Stimulated activated CD4-positive, alpha-beta T cell treated with anti-CD3 and anti-CD28 coated beads, Interleukin-12 subunit alpha, Interleukin-12 subunit beta, amount 100 ng/mL, for 48 hours (primary cell): Measurements from ENCODE around the gene RBMS3.
"Not testable (repeated sequence)": the region's sequence is repeated elsewhere in the genome, so short reads cannot be mapped to it uniquely, and the experiment has no call there.

ENCODE experiments used
- DNase-seq, 3 donors: peaks; one replicate each; pipeline ENCODE4 v3.0.0-alpha.2; 2020; ENCODE audit warnings: low read depth in 2 of 3, low spot score in 1 of 3

Gene RBMS3

DNA sequence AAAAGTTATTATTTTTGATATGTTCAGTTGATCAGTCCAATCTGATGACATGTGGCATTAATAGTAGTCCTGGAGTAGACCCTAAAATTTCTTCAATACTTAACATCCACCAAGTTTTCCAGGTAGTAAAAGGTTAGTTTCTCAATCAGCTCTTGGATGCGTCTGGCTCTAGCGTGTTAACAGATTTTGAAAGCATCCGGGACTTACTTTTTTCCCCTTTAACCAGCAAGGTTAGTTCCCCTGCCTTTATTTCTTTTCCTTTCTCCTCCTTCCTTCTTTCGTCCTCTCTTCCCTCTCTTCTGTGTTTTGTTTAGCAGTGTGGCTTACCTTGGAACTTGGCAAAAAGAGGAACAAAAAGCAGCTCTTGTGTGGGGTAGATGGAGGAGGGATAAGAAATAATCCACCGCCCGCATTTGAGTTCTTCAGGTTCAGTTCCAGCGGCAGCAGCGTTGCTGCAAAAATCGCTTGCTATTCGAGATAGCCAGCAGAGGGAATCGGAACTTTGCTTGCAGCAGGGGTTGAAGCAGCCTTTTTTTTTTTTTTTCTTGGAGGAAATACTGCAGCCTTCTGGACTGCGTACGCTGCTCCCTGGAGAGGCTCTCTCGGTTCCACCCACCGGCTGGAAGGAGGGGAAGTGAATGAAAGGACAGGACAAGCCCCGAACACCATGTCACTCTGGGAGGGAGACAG is at the start of gene RBMS3:
RBMS3 (plus strand) TSS at position 668 of the 690 bp plus-strand sequence.
- no peak for DNase-seq

DNA sequence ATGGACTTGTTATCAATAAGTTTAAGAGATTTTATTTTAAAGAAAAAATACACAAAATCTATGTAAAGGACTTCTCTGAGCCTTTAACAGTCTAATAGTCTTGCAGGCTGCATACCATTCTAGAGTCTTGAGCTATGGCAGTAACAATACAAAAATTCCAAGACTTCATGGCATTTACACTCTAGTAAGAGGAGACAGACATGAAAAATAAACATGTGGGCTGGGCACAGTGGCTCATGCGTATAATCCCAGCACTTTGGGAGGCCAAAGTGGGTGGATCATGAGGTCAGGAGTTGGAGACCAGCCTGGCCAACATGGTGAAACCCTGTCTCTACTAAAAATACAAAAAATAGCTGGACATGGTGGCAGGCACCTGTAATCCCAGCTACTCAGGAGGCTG is 47.7 kb upstream of the RBMS3 start:
- DNase-seq: not testable (repeated sequence)

DNA sequence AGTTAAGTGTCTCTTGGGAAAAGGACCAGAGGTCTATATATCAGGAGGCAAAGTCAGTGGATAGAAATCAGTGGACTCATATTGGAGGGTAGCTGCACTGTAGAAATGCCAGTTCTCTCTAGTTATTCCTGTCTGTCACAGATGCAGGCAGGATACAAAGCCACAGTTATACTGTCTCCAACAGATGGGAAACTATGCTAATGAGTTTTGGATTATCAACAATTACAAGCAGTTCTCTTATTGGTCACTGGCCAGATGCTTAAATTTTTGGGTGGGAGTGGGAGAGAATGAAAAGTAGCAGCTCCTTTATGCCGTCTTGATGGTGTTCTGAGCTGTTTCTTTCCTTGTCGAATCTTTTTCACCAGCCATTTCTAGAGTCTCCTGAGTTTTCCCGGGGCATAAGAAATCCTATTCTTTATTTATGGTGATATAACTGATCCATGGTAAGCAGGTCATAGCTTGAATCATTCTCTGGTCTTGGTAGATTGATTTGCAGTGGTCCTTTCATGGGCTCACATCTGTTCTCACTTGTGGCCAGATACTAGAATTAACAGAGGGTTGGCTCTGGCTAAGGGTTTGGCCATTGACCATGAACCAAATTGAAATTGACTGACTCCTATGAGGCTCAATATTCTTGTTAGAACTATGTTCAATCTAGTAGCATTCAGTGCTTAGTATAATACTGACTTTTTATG is 44.6 kb upstream of the RBMS3 start:
- DNase-seq: no peak

DNA sequence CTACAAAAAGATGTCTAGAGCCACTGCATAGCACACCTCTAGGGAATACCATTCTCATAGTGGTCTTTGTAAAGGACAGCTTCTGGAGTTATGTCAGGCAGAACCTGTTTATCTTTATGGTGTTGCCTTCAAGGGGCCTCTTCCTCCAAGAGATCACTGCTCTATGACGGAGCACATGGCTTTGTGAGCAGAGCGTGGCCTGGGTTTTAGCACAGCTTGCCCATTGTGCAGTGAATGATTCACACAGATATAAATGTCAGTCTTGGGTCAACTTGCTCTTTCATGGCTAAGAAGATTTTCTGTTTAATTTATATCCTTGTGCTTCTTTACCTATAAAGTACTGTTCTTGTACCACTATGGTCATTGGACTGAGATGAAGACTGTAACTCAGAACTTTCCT is 41.5 kb upstream of the RBMS3 start:
- DNase-seq: no peak

DNA sequence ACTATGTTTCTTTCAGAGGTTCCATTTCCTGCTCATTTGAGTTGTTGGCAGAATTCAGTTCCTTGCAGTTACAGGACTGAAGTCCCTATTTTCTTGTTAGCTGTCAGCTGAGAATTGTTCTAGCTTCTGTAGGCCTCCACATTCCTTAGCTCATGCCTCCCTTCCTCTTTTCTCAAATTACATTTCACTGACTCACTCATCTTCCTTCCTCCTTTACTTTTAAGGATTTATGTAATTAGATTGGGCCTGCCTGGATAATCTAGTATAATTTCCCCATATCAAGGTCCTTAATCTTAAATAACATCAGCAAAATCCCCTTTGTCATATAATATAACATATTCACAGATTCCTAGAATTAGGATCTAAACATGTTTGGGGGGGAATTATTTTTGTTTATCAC is 40.6 kb upstream of the RBMS3 start:
- DNase-seq: no peak

DNA sequence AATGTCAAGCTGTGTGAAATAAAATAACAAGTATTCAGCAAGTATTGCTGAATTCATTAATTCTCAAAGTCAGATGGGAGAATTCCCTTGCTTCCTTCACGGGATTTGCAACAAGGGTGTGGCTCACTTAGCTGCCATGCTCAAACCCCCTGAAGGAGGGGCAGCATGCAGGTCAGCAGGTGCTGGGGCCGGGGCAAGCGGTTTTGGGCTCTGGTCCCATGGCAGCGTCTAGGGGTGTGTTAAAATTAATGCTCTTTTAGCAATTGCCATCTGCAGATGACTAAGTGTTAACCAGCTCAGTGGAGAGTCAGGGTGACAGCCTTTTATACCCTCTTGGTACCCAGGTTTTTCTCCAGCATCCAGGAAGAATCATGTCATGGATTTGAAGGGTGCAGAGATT is 40.0 kb upstream of the RBMS3 start:
- no peak for DNase-seq

DNA sequence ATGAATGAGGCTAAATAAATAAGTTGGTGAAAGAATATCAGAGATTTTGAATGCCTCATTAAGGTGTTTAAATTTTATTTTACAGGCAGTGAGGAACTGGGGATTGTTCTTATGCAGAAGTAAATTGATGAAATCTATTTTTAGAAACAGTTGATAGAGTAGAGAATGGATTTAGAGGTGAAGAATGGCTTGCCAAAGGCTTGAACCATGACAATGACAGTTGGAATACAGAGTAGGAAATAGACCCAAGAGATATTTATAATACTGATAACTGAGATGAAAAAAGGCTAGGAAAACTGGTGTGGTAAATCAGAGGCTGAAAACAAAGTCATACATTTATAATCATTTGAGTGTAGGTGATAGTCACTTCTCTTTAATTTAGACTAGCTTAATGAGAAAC is 39.0 kb upstream of the RBMS3 start:
- no peak for DNase-seq

DNA sequence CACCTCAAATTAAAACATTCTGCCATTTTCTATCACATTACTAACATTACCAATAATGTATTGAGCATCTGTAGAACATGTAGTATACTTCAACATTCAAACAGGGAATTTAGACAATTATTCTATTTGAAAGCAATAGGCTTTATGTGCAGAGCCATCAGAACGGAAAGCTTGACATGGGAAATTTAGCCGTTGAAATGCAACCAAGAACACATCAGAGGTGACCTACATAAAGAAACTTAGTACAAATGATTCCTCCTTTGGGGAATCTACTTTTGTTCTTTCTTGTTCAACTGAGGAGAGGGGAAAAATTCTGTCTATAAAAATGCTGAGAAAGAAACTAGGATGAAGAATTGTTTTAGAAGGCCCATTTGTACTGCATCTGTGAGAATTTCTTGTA is 38.6 kb upstream of the RBMS3 start:
- no peak for DNase-seq

DNA sequence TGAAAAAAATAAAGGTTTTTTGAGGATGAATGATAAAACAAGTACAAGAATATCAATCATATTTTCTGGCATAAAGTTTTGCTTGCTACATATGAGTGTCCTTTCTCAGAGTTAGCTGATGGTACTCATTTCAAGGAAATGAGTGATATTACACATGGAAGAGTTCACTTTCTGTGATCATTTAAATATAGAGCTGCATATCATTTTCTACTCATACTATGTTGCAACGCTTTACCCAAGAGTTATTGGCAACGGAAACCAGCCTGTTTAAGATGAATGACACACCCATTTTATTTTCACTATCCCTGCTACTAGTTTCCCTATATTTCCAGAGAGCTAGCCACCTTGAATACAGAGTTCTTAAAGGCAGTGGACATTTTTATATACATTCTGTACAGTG is 35.4 kb upstream of the RBMS3 start:
- no peak for DNase-seq

DNA sequence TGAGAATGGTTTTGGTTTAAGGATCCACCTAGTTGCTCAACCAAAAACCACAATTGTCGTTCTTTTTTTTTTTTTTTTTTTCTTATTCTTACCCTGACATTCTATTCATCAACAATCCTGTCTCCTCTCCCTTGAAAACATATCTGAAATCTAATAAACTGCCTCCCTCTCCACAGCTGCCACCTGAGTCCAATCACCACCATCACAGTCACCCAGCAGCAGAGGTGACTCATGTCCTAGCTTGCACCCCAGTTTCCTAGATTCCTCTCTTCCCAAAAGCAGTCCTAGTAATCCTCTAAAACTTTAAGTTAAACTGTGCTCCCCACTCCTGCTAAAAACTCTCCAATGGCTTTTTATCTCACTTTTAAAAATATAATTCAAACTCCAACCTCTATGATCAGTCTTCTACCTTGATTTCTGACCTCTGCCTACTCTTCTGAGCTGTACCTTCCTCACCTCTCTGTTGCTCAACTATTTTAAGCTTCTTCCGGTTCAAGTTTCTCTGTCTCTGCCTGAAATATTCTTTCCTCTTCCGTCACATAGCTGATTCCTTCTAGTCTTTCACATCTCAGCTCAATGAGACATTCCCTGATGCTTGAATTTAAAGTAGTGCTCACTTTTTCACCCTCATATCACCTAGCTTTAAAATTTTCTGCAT is 33.7 kb upstream of the RBMS3 start:
- DNase-seq: no peak

DNA sequence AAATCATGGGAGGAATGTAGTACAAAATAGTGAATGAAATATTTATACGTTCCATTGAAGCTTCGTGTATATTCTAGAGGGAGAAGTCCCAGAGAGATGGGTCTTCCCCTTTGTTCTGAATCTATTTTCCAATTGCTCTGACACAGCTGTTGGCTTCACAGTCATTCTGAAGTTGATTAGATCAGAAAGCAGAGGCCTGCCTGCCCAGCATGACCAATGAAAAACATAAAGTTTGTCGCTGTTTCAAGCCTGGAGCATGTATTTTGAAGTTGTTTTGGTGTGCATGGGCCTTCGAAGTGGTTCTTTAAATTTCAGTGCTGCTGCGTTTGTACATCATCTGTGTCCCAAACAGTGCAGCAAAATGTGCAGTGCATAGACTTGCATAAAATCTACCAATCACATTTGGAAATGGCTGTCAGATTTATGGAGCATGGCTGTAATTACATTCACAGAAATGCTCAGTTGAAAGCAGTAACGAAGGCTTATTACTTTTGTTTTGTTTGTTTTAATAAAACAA is 31.0 kb upstream of the RBMS3 start:
- DNase-seq: no peak

DNA sequence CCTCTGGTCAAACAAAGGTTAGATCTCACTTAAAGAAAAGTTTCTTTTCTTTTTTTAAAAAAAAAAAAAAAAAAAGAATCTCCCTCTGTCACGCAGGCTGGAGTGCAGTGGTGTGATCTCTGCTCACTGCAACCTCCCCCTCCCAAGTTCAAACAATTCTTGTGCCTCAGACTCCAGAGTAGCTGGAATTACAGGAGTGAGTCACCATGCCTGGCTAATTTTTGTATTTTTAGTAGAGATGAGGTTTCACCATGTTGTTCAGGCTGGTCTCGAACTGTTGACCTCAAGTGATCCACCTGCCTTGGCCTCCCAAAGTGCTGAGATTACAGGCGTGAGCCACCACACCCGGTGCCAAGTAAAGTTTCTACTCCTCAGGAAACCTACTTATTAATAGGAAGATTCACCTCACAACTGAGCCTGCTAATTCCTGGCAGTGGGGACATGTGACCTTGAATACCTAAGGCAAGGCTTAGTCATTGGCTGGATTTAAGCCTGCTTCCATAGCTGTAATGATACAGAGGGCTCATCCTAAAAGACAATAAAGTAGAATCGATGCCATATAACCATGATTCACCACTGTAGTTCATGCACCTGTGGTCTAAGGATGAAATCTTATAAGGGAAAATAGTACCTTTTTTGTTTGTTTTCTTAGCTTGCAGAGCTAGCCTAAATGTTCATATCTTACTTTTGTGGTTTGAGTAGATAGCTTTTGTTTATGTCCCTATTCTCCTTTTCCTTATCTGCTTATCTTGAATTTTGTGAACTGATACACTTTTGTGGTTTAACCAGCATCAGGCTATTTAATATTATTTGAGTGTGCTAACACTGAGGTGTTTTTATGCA is 24.8 kb upstream of the RBMS3 start:
- DNase-seq: no peak

DNA sequence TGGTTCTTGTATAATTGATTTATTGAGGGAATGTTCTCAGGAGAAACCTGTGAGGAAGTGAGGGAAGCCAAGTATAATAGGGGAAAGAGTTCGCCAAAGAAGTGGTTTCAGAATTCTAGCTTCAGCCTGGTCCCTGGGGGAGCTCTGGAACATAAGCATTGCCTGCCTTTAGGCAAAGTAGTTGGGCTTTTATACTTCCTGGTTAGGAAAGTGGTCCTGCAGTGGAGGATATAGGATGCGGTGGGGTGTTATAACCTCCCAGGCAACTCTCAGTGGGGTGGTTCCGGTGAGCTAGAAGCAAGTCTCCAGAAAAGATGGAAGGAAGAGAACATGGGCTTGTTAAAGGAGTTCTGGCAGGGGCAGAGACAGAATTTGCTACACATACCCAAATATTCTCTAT is 22.7 kb upstream of the RBMS3 start:
- DNase-seq: no peak

DNA sequence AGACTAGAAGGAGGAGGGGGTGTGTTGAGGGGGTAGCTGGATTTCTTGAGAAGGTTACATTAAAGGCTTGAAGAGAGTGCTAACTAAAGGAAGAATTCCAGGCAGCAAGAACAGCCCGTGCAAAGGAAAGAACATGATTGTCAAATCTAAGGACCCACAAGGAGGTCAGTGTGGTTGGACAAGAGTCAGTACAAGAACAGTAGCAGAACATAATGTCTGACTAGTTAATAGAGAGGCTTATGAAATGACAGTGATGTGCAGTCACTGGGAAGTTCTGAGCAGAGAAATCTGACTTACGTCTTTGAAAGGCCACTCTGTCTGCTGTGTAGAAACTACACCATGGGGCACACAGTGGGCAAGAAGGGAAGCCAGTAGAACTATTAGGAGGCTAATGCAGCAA is 19.8 kb upstream of the RBMS3 start:
- DNase-seq: no peak

DNA sequence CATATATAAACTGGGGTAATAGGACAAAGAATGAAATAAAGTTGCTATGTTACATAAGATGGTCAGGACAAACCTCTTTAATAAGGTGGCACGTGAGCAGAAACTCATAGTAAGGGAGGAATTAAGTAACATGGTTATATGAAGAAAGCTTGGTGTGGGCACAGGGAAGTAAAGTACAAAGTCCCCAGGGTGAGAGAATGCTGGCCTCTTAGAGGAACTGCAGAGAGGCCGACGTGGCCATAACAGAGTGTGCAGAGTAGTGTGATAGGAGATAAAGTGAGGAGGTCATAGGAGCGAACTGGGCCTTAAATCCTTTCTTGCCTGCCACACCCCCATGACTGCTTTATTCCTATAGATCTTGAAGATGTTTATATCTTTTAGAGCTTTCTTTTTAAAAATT is 17.4 kb upstream of the RBMS3 start:
- DNase-seq: no peak

DNA sequence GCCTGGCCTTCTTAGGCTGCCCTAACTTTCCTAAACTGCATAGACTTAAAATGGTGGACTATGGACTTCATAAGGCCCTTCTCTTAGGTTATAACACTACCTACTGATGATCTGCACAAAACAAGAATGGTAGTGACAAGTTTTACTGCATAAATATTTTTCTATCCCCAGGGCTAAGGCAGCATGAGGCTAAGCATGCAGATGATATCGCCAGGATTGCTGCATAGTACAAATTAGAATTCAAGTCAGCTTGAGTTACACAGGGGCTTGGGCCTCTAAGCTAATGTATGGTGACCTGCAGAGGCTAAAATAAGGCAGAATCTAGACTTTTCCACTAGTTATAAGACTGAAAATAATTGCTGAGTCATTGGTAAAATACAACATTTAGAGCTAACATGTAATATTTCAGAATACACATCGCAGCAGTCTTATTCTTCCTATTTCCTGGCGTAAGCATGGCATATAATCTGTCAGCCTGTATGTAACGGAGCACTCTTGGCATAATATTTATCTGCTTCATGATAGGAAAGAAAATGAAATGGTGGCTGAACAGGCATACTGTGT is 15.3 kb upstream of the RBMS3 start:
- no peak for DNase-seq

DNA sequence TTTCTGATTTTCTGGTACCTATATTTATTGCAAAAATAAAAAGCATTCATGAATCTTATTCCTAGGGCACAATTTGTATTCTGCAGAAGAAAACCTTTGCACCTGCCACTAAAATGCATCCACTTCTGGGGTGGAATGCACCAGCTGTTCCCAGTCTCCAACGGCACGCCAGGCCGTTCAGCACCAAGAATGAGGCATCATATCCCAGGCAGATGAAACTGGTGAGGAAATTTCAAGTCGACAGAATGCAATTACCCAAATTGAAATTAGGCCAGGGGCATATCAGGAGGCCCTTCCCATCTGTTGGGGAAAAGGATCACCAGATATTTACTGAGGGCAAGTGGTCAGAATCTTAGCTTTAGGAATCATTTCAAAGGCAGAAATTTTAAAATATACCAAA is 13.6 kb upstream of the RBMS3 start:
- no peak for DNase-seq

DNA sequence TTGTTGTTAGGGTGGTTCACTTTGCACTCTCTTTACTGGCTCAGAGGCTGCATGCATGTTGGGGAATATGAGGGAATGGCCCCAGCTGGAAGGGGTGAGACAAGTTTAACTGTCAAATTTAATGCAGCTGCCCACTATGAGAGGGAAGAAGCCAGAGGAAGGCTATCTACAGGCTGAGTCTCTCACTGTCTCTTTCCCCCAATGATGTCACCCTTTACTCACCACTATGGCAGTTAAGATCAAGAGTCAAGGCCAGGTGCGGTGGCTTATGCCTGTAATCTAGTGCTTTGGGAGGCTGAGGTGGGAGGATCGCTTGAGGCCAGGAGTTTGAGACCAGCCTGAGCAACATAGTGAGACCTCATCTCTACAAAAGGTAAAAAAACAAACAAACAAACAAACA is 12.2 kb upstream of the RBMS3 start:
- DNase-seq: no peak

DNA sequence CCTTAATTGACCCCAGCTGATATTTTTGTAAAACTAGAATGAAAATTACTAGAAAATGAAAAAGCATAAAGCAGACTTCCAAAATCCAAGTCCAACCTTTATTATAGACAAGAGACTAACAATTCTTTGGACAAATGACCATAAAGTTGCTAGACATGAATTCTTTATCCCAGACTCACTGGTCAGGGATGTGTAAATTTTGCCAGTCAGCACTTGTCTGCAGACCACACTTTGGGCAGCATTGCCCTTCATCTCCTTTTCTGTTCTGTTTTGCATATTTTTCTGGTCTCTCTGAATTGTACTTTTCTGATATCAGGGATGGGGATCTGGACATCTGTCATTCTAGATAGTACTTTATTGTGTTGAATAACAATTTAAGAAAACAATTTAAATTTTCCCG is 10.1 kb upstream of the RBMS3 start:
- DNase-seq: no peak

DNA sequence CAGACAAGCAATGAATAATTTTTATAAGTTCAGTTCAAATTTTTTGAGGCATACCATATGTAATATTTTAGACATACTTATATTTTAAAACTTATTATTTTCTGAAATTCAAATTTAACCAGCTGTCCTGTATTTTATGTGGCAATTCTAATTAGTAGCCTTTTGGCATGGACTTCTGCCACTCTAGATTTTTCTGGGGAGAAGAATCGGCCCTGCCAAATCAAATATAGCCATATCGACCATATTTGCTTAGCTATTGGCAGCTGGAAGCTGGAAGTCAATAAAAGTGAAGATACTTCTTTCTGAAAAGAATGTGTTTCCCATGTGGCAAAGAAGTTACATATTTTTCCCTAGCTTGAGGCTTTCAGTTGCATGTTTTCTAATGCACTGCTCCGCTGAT is 9.4 kb upstream of the RBMS3 start:
- DNase-seq: no peak

DNA sequence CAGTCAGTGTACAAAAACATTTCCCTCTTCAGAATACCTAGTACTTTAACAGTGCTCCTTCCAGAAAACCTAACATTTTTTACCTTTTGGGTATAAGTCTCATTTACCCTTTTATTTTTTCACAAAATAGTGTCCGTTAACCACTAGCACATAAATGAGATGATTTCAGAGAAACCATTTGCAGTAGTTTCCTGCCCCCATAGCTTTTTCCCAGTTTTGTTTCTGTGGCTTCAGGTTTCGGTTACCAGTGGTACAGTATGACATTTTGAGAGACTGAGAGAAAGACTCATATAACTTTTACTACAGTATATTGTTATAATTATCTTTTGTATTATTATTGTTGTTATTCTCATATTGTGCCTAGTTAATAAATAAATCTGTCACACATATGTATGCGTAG is 6.2 kb upstream of the RBMS3 start:
- DNase-seq: no peak
